SH-SY5Y (cell line): ENCODE measurements around the gene TNFRSF1B.

Experiments used
- GATA2 ChIP-seq: IDR thresholded peaks from 2 replicates; pipeline ENCODE4 v1.6.1; 2011; ENCODE audit warnings: mild to moderate bottlenecking, low read depth, low read length
- GATA3 ChIP-seq: IDR thresholded peaks from 2 replicates; pipeline ENCODE4 v1.6.1; 2011; ENCODE audit warnings: low read depth, mild to moderate bottlenecking, low read length, moderate library complexity

DNA sequence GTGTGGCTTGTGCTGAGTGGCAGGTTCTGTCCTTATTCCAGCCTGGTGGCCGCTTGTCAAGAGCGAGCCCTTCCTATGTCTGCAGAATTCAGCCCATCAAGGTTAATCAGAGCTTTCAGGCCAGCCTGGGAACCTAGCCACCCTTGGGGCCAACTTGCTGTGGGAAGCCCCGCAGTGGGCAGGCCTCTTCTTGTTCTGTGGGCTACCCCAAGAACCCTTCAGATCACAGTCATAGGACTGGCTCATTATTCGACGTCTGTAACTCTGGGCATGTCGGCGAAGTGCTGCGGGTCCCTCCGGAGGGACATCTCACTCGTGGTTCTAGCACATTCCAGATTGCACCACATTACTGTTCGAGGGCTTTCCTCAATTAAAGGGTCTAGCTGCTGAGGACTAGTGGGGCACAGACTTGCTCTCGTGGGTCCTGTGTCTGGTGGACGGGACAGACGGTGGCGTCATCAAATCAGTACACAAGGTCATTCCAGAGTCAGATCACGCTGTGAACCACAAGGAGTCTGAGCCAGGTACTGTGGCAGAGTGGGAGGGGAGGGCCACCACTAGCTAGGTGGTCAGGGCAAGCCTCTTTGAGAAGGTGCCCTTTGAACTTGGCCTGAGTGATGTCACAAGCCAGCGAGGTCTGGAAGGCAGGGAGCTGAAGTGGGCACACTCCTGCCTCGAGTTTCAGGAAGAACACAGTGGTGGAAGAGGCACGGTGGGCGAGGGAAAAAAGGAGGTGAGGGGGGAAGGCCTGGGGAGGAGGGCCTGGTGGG lies 20.3 kb upstream of the TNFRSF1B start:
- TF ChIP-seq GATA3 (no peak), GATA2 (no peak)
